ENCODE results near the gene RAPGEF1.

Gene RAPGEF1

GRCh38 chr9:131704141-131704983 is 35.5 kb downstream of the RAPGEF1 start:
- DNase-seq, result peak; percentile 85 to 98

GRCh38 chr9:131703697-131704096 is 36.2 kb downstream of the RAPGEF1 start:
- no peak for DNase-seq

- no peak for DNase-seq
Observed at GRCh38 chr9:131702911-131703310, 37.0 kb downstream of the RAPGEF1 start.

- no peak for DNase-seq
Observed at GRCh38 chr9:131701789-131702337, 38.0 kb downstream of the RAPGEF1 start.

GRCh38 chr9:131701436-131701781 is 38.5 kb downstream of the RAPGEF1 start:
- DNase-seq, result no peak

- DNase-seq, result no peak
Observed at GRCh38 chr9:131700765-131701435, 39.0 kb downstream of the RAPGEF1 start.

GRCh38 chr9:131700076-131700475 is 39.8 kb downstream of the RAPGEF1 start:
- DNase-seq, result no peak

- DNase-seq, result no peak
Observed at GRCh38 chr9:131698618-131698985, 41.3 kb downstream of the RAPGEF1 start.

- DNase-seq, result no peak
Observed at GRCh38 chr9:131697908-131698617, 41.8 kb downstream of the RAPGEF1 start.

GRCh38 chr9:131697097-131697496 is 42.8 kb downstream of the RAPGEF1 start:
- no peak for DNase-seq

GRCh38 chr9:131695836-131696460 is 43.9 kb downstream of the RAPGEF1 start:
- DNase-seq, result no peak

- DNase-seq, result no peak
Observed at GRCh38 chr9:131695366-131695765, 44.5 kb downstream of the RAPGEF1 start.

GRCh38 chr9:131693651-131694597 is 46.0 kb downstream of the RAPGEF1 start:
- DNase-seq, result no peak

- no peak for DNase-seq
Observed at GRCh38 chr9:131692612-131693562, 47.0 kb downstream of the RAPGEF1 start.

- no peak for DNase-seq
Observed at GRCh38 chr9:131691969-131692611, 47.8 kb downstream of the RAPGEF1 start.

GRCh38 chr9:131690941-131691573 is 48.8 kb downstream of the RAPGEF1 start:
- no peak for DNase-seq

- DNase-seq, result no peak
Observed at GRCh38 chr9:131690462-131690861, 49.4 kb downstream of the RAPGEF1 start.

GRCh38 chr9:131688377-131688776 is 51.5 kb downstream of the RAPGEF1 start:
- DNase-seq, result no peak
